ENCODE measurements around the gene CAMK2D.

DNA sequence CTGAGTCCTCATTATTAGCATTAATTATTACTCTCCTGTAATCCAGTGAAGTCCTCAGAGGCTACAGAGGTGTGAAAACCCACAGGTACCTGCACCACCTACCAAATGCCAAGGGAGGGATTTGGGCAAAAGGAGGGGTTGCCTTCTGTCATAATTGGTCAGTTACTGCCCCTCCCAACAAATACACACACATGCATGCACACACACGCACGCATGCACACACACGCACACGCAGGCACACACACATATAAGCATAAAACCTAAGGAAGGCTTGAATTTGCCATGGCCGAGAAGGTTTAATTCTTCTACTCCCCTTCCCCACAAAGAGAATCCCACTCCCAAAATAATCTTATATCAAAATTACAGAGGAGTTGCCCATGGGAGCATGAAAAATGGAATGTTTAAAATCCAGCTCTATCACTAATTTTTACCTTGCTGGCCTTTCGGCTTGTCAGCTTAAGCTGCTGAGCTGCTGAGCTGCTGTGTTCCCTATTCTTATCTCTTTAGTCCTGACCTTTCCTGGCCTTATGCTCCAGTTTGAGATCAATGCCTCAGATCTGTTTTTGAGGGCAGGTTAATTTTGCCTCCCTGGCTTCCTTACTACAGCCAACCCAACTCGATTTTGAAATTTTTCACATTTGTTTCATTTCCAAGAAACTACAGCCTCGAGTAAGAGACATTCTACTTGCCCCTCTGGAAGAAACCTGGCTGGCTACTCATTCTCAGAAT, 95.0 kb downstream of the CAMK2D start:
- TF ChIP-seq CTCF (IDR thresholded peaks at IDR 0.05) = no peak
- no peak for TF ChIP-seq POLR2AphosphoS5 (IDR thresholded peaks at IDR 0.05)

Data from sigmoid colon (tissue), 4 donors.